GM18858 (cell line): ENCODE results near the gene ACVRL1.

Source experiments
- ATAC-seq: cut with Tn5 transposase; IDR thresholded peaks from one replicate; pipeline ENCODE4 v1.9.1; 2021; ENCODE audit not compliant: unreplicated experiment

Gene ACVRL1

DNA sequence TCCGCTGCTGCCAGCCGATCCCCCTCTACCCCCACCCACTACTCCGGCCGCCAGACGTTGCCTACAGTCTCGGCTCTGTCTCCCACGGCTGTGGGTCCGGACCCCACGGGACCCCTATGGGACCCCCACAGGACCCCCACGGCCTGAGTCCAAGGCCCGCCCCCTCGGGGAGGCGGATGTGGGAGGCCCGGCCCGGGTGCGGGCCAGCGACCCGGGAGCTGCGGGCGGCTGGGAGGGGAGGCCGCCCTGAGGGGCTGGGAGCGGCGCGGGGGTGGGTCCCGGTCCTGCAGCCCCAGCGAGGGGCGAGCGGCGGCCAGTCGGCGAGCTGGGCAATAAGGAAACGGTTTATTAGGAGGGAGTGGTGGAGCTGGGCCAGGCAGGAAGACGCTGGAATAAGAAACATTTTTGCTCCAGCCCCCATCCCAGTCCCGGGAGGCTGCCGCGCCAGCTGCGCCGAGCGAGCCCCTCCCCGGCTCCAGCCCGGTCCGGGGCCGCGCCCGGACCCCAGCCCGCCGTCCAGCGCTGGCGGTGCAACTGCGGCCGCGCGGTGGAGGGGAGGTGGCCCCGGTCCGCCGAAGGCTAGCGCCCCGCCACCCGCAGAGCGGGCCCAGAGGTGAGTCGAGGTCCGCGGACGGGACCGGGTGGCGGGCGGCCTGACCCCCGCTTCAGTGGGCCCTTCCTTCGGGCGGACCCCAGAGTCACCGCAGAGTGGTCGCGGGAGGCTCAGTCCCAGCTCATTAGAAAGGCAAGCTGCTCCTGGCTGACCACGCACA lies at the start of gene ACVRL1:
TSS of gene ACVRL1 (plus strand) at position 422 of the 773 bp plus-strand sequence. CDS start 4,971 bp downstream, outside the sequence.
- no peak for ATAC-seq

GRCh38 chr12:51860986-51861385 lies 46.3 kb upstream of the ACVRL1 start:
- ATAC-seq: no peak

GRCh38 chr12:51862947-51863346 lies 44.4 kb upstream of the ACVRL1 start:
- ATAC-seq: no peak

GRCh38 chr12:51863363-51863932 lies 43.9 kb upstream of the ACVRL1 start:
- no peak for ATAC-seq

DNA sequence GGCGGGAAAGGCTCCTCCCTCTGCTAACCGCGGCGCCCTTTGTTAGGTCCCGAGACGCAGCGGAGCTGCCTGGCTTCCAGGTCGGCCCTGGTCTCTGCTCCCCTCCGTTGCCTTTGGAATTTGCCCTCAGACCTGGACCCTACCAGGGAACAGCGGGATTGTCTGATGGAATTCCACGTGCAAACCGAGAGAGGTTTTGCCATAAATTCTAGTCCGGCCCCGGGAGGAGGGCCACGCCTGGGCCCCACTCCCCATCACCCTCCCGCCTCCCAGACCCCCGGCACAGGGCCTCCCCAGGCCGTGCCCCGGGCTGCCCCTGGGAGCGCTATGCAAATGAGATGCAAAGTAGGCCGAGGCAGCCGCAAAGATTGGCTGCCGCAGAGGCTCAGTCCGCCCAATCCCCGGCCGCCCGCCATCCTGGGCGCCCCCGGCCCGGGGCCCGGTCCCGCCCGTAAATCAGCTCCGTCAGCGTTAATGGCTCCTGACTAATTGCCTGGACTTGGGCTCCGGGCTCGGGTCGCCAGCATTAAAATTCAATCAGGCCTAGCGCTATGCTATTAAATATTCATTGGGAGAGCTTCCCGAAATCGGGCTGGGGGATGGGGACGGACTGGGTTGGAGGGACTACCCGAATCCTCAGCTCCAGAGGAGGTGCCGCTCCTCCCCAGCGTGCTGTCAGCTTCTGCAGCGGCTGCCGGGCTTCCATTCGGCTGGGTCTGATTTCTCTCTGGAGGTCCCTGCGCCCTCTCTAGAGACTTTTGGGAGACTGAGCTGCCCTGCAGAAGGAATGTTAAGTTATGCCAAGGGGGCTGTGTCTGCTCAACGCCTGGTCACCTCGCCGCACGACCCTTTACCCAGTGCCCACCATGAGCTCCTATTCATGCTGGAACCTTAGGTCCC lies 43.1 kb upstream of the ACVRL1 start:
- ATAC-seq: no peak

GRCh38 chr12:51864833-51865670 lies 42.3 kb upstream of the ACVRL1 start:
- no peak for ATAC-seq

GRCh38 chr12:51865757-51866270 lies 41.5 kb upstream of the ACVRL1 start:
- ATAC-seq: no peak

DNA sequence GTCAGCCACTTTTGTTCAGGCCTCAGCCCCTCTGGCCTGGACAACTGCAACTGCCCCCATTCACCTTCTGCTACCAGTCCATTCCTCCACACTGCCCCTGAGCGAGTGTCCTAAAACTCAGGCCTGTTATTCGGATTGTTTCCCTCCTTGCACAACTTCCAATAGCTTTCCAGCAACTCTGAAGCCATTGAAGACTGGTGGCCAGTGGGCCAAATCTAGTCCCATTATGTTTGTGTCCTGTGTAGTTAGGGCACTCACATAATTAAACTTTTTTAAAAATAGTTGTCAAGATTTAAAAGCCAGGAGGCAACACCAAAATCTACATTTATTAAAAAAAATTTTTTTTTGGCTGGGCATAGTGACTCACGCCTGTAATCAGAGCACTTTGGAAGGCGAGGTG lies 41.0 kb upstream of the ACVRL1 start:
- ATAC-seq: no peak

DNA sequence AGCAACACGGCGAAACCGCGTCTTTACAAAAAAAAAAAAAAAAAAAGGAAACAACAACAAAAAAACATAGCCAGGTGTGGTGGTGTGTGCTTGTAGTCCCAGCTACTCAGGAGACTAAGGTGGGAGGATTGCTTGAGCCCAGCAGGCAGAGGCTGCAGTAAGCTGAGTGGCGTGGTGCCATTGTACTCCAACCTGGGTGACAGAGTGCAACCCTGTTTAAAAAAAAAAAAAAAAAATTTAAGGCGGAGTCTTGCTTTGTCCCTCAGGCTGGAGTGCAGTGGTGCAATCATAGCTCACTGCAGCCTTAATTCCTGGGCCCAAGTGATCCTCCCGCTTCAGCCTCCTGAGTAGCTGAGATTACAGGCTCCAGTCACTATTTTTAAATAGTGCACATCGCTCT lies 40.5 kb upstream of the ACVRL1 start:
- no peak for ATAC-seq

DNA sequence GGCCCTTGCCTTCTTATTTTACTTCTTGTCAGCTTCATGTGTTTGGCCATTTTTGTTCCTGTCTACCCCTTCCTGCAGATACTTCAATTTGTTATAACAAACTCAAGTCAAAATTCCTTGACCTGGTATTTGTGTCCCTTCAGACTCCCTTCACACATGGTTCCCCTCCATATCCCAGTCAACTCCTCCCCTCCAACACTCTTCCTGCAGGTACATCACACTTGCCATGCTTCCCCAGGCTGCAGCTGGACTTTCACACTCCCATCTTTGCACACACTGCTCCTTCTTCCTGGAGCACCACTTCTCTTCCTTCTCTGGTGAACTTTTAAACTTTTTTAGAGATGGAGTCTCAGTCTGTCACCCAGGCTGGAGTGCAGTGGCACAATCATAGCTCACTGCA lies 39.9 kb upstream of the ACVRL1 start:
- no peak for ATAC-seq

GRCh38 chr12:51867796-51868428 lies 39.4 kb upstream of the ACVRL1 start:
- ATAC-seq: no peak

DNA sequence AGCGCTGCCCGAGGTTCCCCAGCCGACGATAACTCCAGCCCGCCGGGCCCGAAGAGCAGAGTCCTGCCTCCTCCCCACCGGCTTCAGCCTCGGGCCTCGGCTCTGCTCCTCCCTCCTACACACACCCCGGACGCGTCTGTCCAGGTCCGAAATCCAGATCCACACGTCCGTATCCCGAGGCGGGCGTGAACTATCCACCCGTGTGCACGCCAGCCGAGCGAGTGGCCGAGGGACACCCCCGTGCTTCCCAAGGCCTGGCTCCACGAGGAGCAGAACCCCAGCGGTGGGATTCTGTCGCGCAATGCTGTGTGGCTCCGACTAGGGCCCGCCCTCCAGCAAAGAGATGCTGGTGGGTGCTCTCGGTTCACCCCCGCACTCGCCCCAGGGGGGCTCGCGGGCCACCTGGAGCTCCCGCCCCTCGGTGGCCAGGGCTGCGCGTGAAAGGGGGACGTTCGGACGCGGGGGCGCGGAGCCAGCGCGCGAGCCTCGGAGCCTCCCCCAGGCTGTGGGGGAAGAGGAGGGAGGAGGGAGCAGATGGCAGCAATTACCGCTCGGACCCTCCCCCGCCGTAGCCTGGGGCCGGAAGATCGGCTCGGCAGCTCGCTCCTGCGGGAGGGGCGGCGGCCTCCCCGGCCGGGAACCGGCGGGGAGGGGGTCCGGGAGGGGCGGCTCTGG lies 38.3 kb upstream of the ACVRL1 start:
- ATAC-seq: no peak

DNA sequence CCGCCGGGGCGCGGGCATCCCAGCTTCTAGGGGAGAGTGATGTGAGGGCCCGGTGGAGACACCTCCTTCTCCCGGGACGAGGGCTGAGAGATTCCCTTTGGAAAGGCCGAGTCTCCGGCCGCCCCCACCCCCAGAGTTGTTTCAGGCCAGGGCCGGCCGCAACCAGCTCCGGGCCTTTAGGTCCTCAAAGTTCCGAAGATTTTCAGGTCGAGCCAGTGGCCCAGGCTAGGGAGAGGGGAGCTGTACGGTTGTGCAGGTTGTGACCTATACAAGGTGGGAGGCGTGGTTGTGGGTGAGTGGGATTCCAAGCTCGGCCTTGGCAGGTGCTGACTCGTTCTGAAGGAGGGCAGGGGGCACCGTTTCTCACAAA lies 37.8 kb upstream of the ACVRL1 start:
- no peak for ATAC-seq

- ATAC-seq: no peak
Observed at GRCh38 chr12:51869931-51870330, 37.4 kb upstream of the ACVRL1 start.

DNA sequence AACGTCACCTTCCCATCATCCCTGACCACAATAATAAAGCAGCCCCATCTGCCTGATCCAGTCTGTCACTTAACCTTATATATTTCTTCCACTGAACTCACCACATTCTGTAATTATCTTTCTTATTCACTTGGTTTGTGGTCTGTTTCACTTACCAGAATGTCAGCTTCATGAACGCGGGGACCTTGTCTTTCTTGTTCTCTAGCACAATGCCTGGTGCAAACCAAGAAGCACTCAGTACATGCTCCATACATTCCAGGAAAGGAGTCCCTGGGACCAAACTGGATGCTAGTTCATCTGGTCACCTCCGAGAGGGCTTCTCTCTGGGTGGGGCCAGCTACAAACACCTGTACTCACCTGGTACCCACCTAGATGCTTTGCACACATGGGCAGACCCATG lies 36.8 kb upstream of the ACVRL1 start:
- no peak for ATAC-seq

DNA sequence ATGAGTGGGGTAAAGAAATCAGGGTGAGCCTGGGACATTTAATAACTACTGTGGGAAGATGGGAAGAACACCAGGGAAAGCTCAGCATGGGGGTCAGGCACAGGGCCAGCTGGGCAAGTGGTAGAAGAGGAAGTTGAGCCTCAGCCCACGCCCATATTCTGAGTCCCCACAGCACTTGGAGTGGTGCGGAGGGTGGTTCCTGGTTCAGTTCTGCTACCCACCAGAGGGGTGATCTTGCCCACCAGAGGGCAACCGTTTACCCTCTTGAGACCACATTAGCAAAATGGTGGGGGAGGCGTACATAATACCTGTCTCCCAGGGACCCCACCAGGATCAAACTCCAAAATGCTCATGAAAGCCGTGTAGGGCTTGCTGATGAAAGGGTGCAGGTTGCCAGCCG lies 36.2 kb upstream of the ACVRL1 start:
- ATAC-seq: no peak

DNA sequence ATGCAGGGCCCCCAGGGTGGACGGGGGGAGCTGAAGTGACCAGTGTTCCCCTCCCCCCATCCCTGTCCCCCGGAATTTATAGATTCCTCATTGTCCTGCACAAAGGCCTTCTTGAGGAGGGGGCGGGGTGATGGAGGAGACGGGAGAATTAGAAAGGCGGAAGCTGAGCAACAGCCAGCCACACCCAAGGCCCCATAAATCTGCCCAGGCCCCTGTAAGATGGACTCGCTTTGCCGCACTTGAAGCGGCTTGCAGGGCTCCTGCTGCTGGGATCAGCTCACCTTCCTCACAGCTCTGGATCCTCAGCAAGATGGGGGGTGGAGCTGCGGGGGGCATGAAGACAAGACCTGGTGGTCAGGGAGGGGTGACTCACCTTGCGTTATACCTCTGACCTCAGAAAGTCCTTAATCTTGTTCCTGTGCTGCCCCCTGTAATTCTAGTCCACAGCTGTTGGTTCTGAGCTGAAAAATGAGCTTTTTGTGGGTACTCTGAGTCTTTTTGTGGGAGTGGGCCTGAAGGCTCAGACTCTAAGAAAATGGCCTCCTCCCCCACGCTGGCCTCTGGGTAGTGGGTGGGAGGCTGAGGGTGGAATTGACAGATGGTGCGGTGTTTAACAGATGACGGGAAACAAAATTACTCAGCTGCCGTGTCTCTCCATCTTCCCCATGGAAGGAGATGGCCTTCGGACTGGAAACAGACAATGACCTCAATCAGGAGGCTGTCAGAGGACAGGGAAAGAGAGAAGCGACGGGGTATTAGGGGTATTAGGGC lies 35.2 kb upstream of the ACVRL1 start:
- ATAC-seq: no peak

GRCh38 chr12:51872689-51872981 lies 34.7 kb upstream of the ACVRL1 start:
- ATAC-seq: no peak
